ENCODE data around the gene NDUFS1. TPM values are rescaled to one million over a fixed set of nuclear protein-coding genes. Genes with fewer than 3 reads are reported as not detected.
"Not testable (repeated sequence)": the region's sequence is repeated elsewhere in the genome, so short reads cannot be mapped to it uniquely, and the experiment has no call there.

Gene NDUFS1
- total and polyA plus RNA-seq, 2 donors: 20.8 to 61.1 TPM

GRCh38 chr2:206127656-206128055 lies 31.6 kb downstream of the NDUFS1 start:
- no peaks in the 10 kb centered on the region for H3K27me3 ChIP-seq (ENCODE audit: control insufficient read depth in 2 of 2, insufficient read depth in 1 of 2, low read length in 1 of 2)
- H3K36me3 ChIP-seq (ENCODE audit: control insufficient read depth in 2 of 2, insufficient read depth in 2 of 2, low read length in 1 of 2): peaks cover 37 to 80% of the 10 kb centered on the region in 2 donors
- H3K27ac ChIP-seq (ENCODE audit: low read depth in 1 of 2, low read length in 1 of 2): no peak overlapping the region
- H3K9me3 ChIP-seq (ENCODE audit: control insufficient read depth in 2 of 2, insufficient read depth in 1 of 2, low read length in 1 of 2): no peaks in the 10 kb centered on the region
- DNase-seq (ENCODE audit: low read depth in 6 of 9, low spot score in 9 of 9): no peak
- no peak overlapping the region for H3K4me3 ChIP-seq (ENCODE audit: low read length in 2 of 2)
- H3K4me1 ChIP-seq (ENCODE audit: control insufficient read depth in 2 of 2, insufficient read depth in 2 of 2, low read length in 2 of 2): no peaks in the 10 kb centered on the region

GRCh38 chr2:206125901-206126300 lies 33.3 kb downstream of the NDUFS1 start:
- no peak overlapping the region for H3K4me3 ChIP-seq (ENCODE audit: low read length in 2 of 2)
- peaks cover 39 to 80% of the 10 kb centered on the region in 2 donors for H3K36me3 ChIP-seq (ENCODE audit: control insufficient read depth in 2 of 2, insufficient read depth in 2 of 2, low read length in 1 of 2)
- no peaks in the 10 kb centered on the region for H3K4me1 ChIP-seq (ENCODE audit: control insufficient read depth in 2 of 2, insufficient read depth in 2 of 2, low read length in 2 of 2)
- no peak overlapping the region for H3K27ac ChIP-seq (ENCODE audit: low read depth in 1 of 2, low read length in 1 of 2)
- no peaks in the 10 kb centered on the region for H3K27me3 ChIP-seq (ENCODE audit: control insufficient read depth in 2 of 2, insufficient read depth in 1 of 2, low read length in 1 of 2)
- no peaks in the 10 kb centered on the region for H3K9me3 ChIP-seq (ENCODE audit: control insufficient read depth in 2 of 2, insufficient read depth in 1 of 2, low read length in 1 of 2)
- DNase-seq (ENCODE audit: low read depth in 6 of 9, low spot score in 9 of 9): no peak

GRCh38 chr2:206122569-206122968 lies 36.7 kb downstream of the NDUFS1 start:
- H3K36me3 ChIP-seq (ENCODE audit: control insufficient read depth in 2 of 2, insufficient read depth in 2 of 2, low read length in 1 of 2): peaks cover 37 to 61% of the 10 kb centered on the region in 2 donors
- not testable (repeated sequence) for DNase-seq (ENCODE audit: low read depth in 6 of 9, low spot score in 9 of 9); H3K27ac ChIP-seq (ENCODE audit: low read depth in 1 of 2, low read length in 1 of 2); H3K9me3 ChIP-seq (ENCODE audit: control insufficient read depth in 2 of 2, insufficient read depth in 1 of 2, low read length in 1 of 2); H3K27me3 ChIP-seq (ENCODE audit: control insufficient read depth in 2 of 2, insufficient read depth in 1 of 2, low read length in 1 of 2); H3K4me3 ChIP-seq (ENCODE audit: low read length in 2 of 2); H3K4me1 ChIP-seq (ENCODE audit: control insufficient read depth in 2 of 2, insufficient read depth in 2 of 2, low read length in 2 of 2)
- 99% methylated on average over 3 of the region's 3 CpGs for WGBS

GRCh38 chr2:206116278-206116677 lies 43.0 kb downstream of the NDUFS1 start:
- peaks cover 18 to 20% of the 10 kb centered on the region in 2 donors for H3K36me3 ChIP-seq (ENCODE audit: control insufficient read depth in 2 of 2, insufficient read depth in 2 of 2, low read length in 1 of 2)
- DNase-seq (ENCODE audit: low read depth in 6 of 9, low spot score in 9 of 9): no peak
- H3K27me3 ChIP-seq (ENCODE audit: control insufficient read depth in 2 of 2, insufficient read depth in 1 of 2, low read length in 1 of 2): no peaks in the 10 kb centered on the region
- no peaks in the 10 kb centered on the region for H3K9me3 ChIP-seq (ENCODE audit: control insufficient read depth in 2 of 2, insufficient read depth in 1 of 2, low read length in 1 of 2)
- WGBS: 97% methylated on average over 21 of the region's 21 CpGs
- no peak overlapping the region for H3K4me3 ChIP-seq (ENCODE audit: low read length in 2 of 2)
- H3K27ac ChIP-seq (ENCODE audit: low read depth in 1 of 2, low read length in 1 of 2): no peak overlapping the region
- no peaks in the 10 kb centered on the region for H3K4me1 ChIP-seq (ENCODE audit: control insufficient read depth in 2 of 2, insufficient read depth in 2 of 2, low read length in 2 of 2)

GRCh38 chr2:206115026-206115578 lies 44.1 kb downstream of the NDUFS1 start:
- Histone ChIP-seq H3K36me3 (ENCODE audit: control insufficient read depth in 2 of 2, insufficient read depth in 2 of 2, low read length in 1 of 2) (peaks cover 6 to 15% of the 10 kb centered on the region in 2 donors), H3K4me1 (ENCODE audit: control insufficient read depth in 2 of 2, insufficient read depth in 2 of 2, low read length in 2 of 2) (no peaks in the 10 kb centered on the region), H3K9me3 (ENCODE audit: control insufficient read depth in 2 of 2, insufficient read depth in 1 of 2, low read length in 1 of 2) (no peaks in the 10 kb centered on the region), H3K27me3 (ENCODE audit: control insufficient read depth in 2 of 2, insufficient read depth in 1 of 2, low read length in 1 of 2) (no peaks in the 10 kb centered on the region), H3K27ac (ENCODE audit: low read depth in 1 of 2, low read length in 1 of 2) (no peak overlapping the region), H3K4me3 (ENCODE audit: low read length in 2 of 2) (no peak overlapping the region)
- WGBS: 96% methylated on average over 3 of the region's 3 CpGs
- DNase-seq (ENCODE audit: low read depth in 6 of 9, low spot score in 9 of 9): no peak

- 90% methylated on average over 7 of the region's 7 CpGs for WGBS
- no peaks in the 10 kb centered on the region for H3K9me3 ChIP-seq (ENCODE audit: control insufficient read depth in 2 of 2, insufficient read depth in 1 of 2, low read length in 1 of 2)
Measured at GRCh38 chr2:206112846-206113547, 46.2 kb downstream of the NDUFS1 start.

GRCh38 chr2:206112108-206112507 lies 47.1 kb downstream of the NDUFS1 start:
- DNase-seq (ENCODE audit: low read depth in 6 of 9, low spot score in 9 of 9): no peak
- Histone ChIP-seq H3K27me3 (ENCODE audit: control insufficient read depth in 2 of 2, insufficient read depth in 1 of 2, low read length in 1 of 2) (no peaks in the 10 kb centered on the region), H3K9me3 (ENCODE audit: control insufficient read depth in 2 of 2, insufficient read depth in 1 of 2, low read length in 1 of 2) (no peaks in the 10 kb centered on the region), H3K4me1 (ENCODE audit: control insufficient read depth in 2 of 2, insufficient read depth in 2 of 2, low read length in 2 of 2) (no peaks in the 10 kb centered on the region), H3K4me3 (ENCODE audit: low read length in 2 of 2) (no peak overlapping the region), H3K36me3 (ENCODE audit: control insufficient read depth in 2 of 2, insufficient read depth in 2 of 2, low read length in 1 of 2) (peaks cover 2 to 12% of the 10 kb centered on the region in 2 donors), H3K27ac (ENCODE audit: low read depth in 1 of 2, low read length in 1 of 2) (no peak overlapping the region)
- WGBS: 97% methylated on average over 3 of the region's 3 CpGs

More at GRCh38 chr2:206112846-206113547, 46.2 kb downstream of the NDUFS1 start:
- no peak for DNase-seq (ENCODE audit: low read depth in 6 of 9, low spot score in 9 of 9)
- Histone ChIP-seq H3K36me3 (ENCODE audit: control insufficient read depth in 2 of 2, insufficient read depth in 2 of 2, low read length in 1 of 2) (peaks cover 6 to 12% of the 10 kb centered on the region in 2 donors), H3K4me3 (ENCODE audit: low read length in 2 of 2) (no peak overlapping the region), H3K4me1 (ENCODE audit: control insufficient read depth in 2 of 2, insufficient read depth in 2 of 2, low read length in 2 of 2) (no peaks in the 10 kb centered on the region), H3K27me3 (ENCODE audit: control insufficient read depth in 2 of 2, insufficient read depth in 1 of 2, low read length in 1 of 2) (no peaks in the 10 kb centered on the region), H3K27ac (ENCODE audit: low read depth in 1 of 2, low read length in 1 of 2) (no peak overlapping the region)

- Histone ChIP-seq H3K4me3 (ENCODE audit: low read length in 2 of 2) (no peak overlapping the region), H3K27me3 (ENCODE audit: control insufficient read depth in 2 of 2, insufficient read depth in 1 of 2, low read length in 1 of 2) (no peaks in the 10 kb centered on the region), H3K9me3 (ENCODE audit: control insufficient read depth in 2 of 2, insufficient read depth in 1 of 2, low read length in 1 of 2) (no peaks in the 10 kb centered on the region), H3K36me3 (ENCODE audit: control insufficient read depth in 2 of 2, insufficient read depth in 2 of 2, low read length in 1 of 2) (peaks cover 0 to 5% of the 10 kb centered on the region in 2 donors), H3K27ac (ENCODE audit: low read depth in 1 of 2, low read length in 1 of 2) (no peak overlapping the region), H3K4me1 (ENCODE audit: control insufficient read depth in 2 of 2, insufficient read depth in 2 of 2, low read length in 2 of 2) (no peaks in the 10 kb centered on the region)
- 89% methylated on average over 7 of the region's 7 CpGs for WGBS
- no peak for DNase-seq (ENCODE audit: low read depth in 6 of 9, low spot score in 9 of 9)
Measured at GRCh38 chr2:206108713-206109112, 50.5 kb downstream of the NDUFS1 start.

GRCh38 chr2:206105541-206105940 lies 53.7 kb downstream of the NDUFS1 start:
- WGBS: 97% methylated on average over 5 of the region's 5 CpGs
- no peaks in the 10 kb centered on the region for H3K27me3 ChIP-seq (ENCODE audit: control insufficient read depth in 2 of 2, insufficient read depth in 1 of 2, low read length in 1 of 2)
- H3K9me3 ChIP-seq (ENCODE audit: control insufficient read depth in 2 of 2, insufficient read depth in 1 of 2, low read length in 1 of 2): no peaks in the 10 kb centered on the region
- H3K4me1 ChIP-seq (ENCODE audit: control insufficient read depth in 2 of 2, insufficient read depth in 2 of 2, low read length in 2 of 2): no peaks in the 10 kb centered on the region
- H3K4me3 ChIP-seq (ENCODE audit: low read length in 2 of 2): no peak overlapping the region
- H3K36me3 ChIP-seq (ENCODE audit: control insufficient read depth in 2 of 2, insufficient read depth in 2 of 2, low read length in 1 of 2): no peaks in the 10 kb centered on the region
- no peak for DNase-seq (ENCODE audit: low read depth in 6 of 9, low spot score in 9 of 9)
- H3K27ac ChIP-seq (ENCODE audit: low read depth in 1 of 2, low read length in 1 of 2): no peak overlapping the region
